Heart left ventricle (tissue), 16 donors: Measurements from ENCODE around the gene EEF1A2. TPM values are rescaled to one million over a fixed set of nuclear protein-coding genes. Genes with fewer than 3 reads are reported as not detected.

Source experiments
- ATAC-seq, 4 donors: fragments of 200-7000 bp; cut with Tn5 transposase; one replicate each; pipeline ENCODE4 v1.9.1; 2020 to 2022; ENCODE audit warnings: moderate library complexity in 4 of 4, mild to moderate bottlenecking in 3 of 4, moderate number of reproducible peaks in 1 of 4
- DNase-seq, 5 donors: peaks; one replicate each; pipeline ENCODE4 v3.0.0-alpha.2; 2020
- H3K27ac ChIP-seq, 12 donors: fragments of 200-600 bp; sonication (generic) in 4 of 12; one replicate each; pipeline versions ENCODE4 v1.5.0 to v1.8.0; 2016 to 2022; ENCODE audit warnings: mild to moderate bottlenecking in 2 of 12
- H3K27me3 ChIP-seq, 9 donors: fragments of 200-600 bp; sonication (generic) in 2 of 9; one replicate each; pipeline versions ENCODE4 v1.5.1 to v1.8.0; 2016 to 2022; ENCODE audit warnings: mild to moderate bottlenecking in 3 of 9
- H3K36me3 ChIP-seq, 9 donors: fragments of 200-600 bp; sonication (generic) in 2 of 9; one replicate each; pipeline versions ENCODE4 v1.5.0 to v1.8.0; 2018 to 2022; ENCODE audit warnings: mild to moderate bottlenecking in 2 of 9
- H3K4me1 ChIP-seq, 12 donors: fragments of 200-600 bp; sonication (generic) in 4 of 12; one replicate each; pipeline versions ENCODE4 v1.5.0 to v1.8.0; 2016 to 2022; ENCODE audit warnings: mild to moderate bottlenecking in 3 of 12
- H3K4me3 ChIP-seq, 12 donors: fragments of 200-600 bp; sonication (generic) in 4 of 12; one replicate each; pipeline versions ENCODE4 v1.5.0 to v1.8.0; 2017 to 2022; ENCODE audit warnings: mild to moderate bottlenecking in 9 of 12, moderate library complexity in 4 of 12
- H3K9me3 ChIP-seq, 12 donors: fragments of 200-600 bp; sonication (generic) in 4 of 12; one replicate each; pipeline versions ENCODE4 v1.5.0 to v1.8.0; 2016 to 2022; ENCODE audit warnings: mild to moderate bottlenecking in 1 of 12
- CTCF ChIP-seq, 12 donors: fragments of 200-600 bp; sonication (generic) in 4 of 12; IDR thresholded peaks; one replicate each; pipeline versions ENCODE4 v1.5.0 to v1.8.0; 2018 to 2022; ENCODE audit warnings: antibody characterized with exemption in 12 of 12, mild to moderate bottlenecking in 5 of 12
- POLR2A ChIP-seq, 2 donors: fragments of 450-650 bp; IDR thresholded peaks; one replicate each; pipeline ENCODE4 v1.6.1; 2017; ENCODE audit warnings: antibody characterized with exemption in 2 of 2, mild to moderate bottlenecking in 2 of 2, moderate library complexity in 2 of 2
- WGBS, 4 donors: extraction: QIAGEN DNeasy Blood & Tissue Kit in 2 of 4; methylation state at CpG; one replicate each; pipeline versions ENCODE4 v1.1.5 to v1.1.7; 2013 to 2018; 5-methylcytosine and 5-hydroxymethylcytosine counted together
- intact Hi-C, 10 donors: fragments of 100-400 bp; cut with DNase I; formaldehyde crosslinking; loops; one replicate each; pipeline versions ENCODE4 v1.11.1 to v1.14.2; 2022
- polyA plus RNA-seq, 2 donors: library from polyadenylated mRNA; stranded (reverse); fragments of 200-250 nt; gene quantifications; one replicate each; pipeline ENCODE4 v1.2.3, GENCODE V29; 2013
- total RNA-seq, 9 donors: library from RNA; depleted of rRNA in 2 of 9; stranded (reverse); fragments of >200 nt in 2 of 9; fragmentation: NEBNext Ultra II Directional in 3 of 9; extraction: Animal tissue kit (Norgen Biotek cat#: 25700) in 3 of 9; gene quantifications; one replicate each; pipeline versions ENCODE4 v1.1.0 to v1.2.4, GENCODE V29; 2016 to 2023
- donor health status: ischemic (EF 13 %, LVEDD 7.1; RV severe dilation, severe dysfunction).
- donor health status: healthy with polysubstance abuse.
- donor health status: DM: no; HTN: yes; CAD: no.
- donor health status: DM: no; HTN: no; CAD: no.
- donor health status: ischemic (EF 25% LVEDD 6.9; RV normal size, moderate dysfunction).
- donor health status: ischemic (EF 25% LVEDD 5.7; RV mildly dilated, moderate dysfunction).
- donor health status: healthy.
- donor health status: DM: yes; HTN: yes; CAD: no.
- donor health status: ischemic (EF 35%, LVEDD 5.7; RV mildly dilated, moderate dysfunction).
- donor health status: nonischemic (EF 11% LVEDD 7.7; RV severe dilation, severe dysfunction).
- donor health status: DM: yes; HTN: yes; CAD: no.
- donor health status: PGD.
- donor health status: ischemic (EF 29% LVEDD 5.4; RV normal size, mild dysfunction).
- donor health status: nonischemic (EF 23%, LVEDD 6.1; RV moderate dilation, normal function).

Gene EEF1A2
- total and polyA plus RNA-seq, 11 donors = 791 to 1,794 (median 1,345) TPM

GRCh38 chr20:63544241-63544957, 45.5 kb upstream of the EEF1A2 start:
- Histone ChIP-seq H3K9me3 (no peaks in the 10 kb centered on the region), H3K36me3 (no peaks in the 10 kb centered on the region), H3K27ac (no peak overlapping the region), H3K4me1 (no peaks in the 10 kb centered on the region), H3K27me3 (peaks cover 0 to 27% (median 13%) of the 10 kb centered on the region in 9 donors), H3K4me3 (no peak overlapping the region)
- DNase-seq (no peak), ATAC-seq (no peak)
- TF ChIP-seq CTCF (IDR thresholded peaks at IDR 0.05) = no peak
- no peak for TF ChIP-seq POLR2A (IDR thresholded peaks at IDR 0.05)
- WGBS, 4 donors = 58 to 79% (median 74%) methylated on average over 8 to 27 of the region's 27 CpGs
- intact Hi-C loops = loop anchor here in 2 of 10 donors (10.0 kb wide), 2 partner anchors 70 to 320 kb away; partner anchors contain the start of genes ABHD16B (in 1 of the 2) and TPD52L2 (in 1 of the 2)

- ATAC-seq (no peak), DNase-seq (no peak)
- Histone ChIP-seq H3K4me3 (no peak overlapping the region), H3K4me1 (peaks cover 0 to under 1% (median 0%) of the 10 kb centered on the region in 12 donors), H3K9me3 (no peaks in the 10 kb centered on the region), H3K27ac (no peak overlapping the region), H3K27me3 (peaks cover 0 to 25% (median 12%) of the 10 kb centered on the region in 9 donors), H3K36me3 (no peaks in the 10 kb centered on the region)
- WGBS, 4 donors = 88 to 89% (median 88%) methylated on average over 6 of the region's 6 CpGs
- intact Hi-C loops = loop anchor here in 2 of 10 donors (10.0 kb wide), 2 partner anchors 71 to 321 kb away; partner anchors contain the start of genes ABHD16B (in 1 of the 2) and TPD52L2 (in 1 of the 2)
- TF ChIP-seq CTCF (IDR thresholded peaks at IDR 0.05) (no peak), POLR2A (IDR thresholded peaks at IDR 0.05) (no peak)
Measured at GRCh38 chr20:63543733-63544132, 44.9 kb upstream of the EEF1A2 start.

- H3K27ac ChIP-seq = no peak overlapping the region
- no peak overlapping the region for H3K4me3 ChIP-seq
- peaks cover 0 to 7% (median 2%) of the 10 kb centered on the region in 12 donors for H3K4me1 ChIP-seq
- no peak for TF ChIP-seq POLR2A (IDR thresholded peaks at IDR 0.05)
- TF ChIP-seq CTCF (IDR thresholded peaks at IDR 0.05) = no peak
- peaks cover 0 to 19% (median 10%) of the 10 kb centered on the region in 9 donors for H3K27me3 ChIP-seq
- no peaks in the 10 kb centered on the region for H3K36me3 ChIP-seq
- DNase-seq (no peak), ATAC-seq (no peak)
- H3K9me3 ChIP-seq = no peaks in the 10 kb centered on the region
- WGBS, 4 donors = 82 to 90% (median 87%) methylated on average over 3 to 10 of the region's 10 CpGs
- intact Hi-C loops = loop anchor here in 2 of 10 donors (10.0 kb wide), 2 partner anchors 72 to 322 kb away; partner anchors contain the start of genes ABHD16B (in 1 of the 2) and TPD52L2 (in 1 of the 2)
Measured at GRCh38 chr20:63543131-63543530, 44.2 kb upstream of the EEF1A2 start.

- Histone ChIP-seq H3K4me3 (no peak overlapping the region), H3K4me1 (peaks cover 0 to 11% (median 6%) of the 10 kb centered on the region in 12 donors), H3K36me3 (no peaks in the 10 kb centered on the region), H3K9me3 (no peaks in the 10 kb centered on the region), H3K27me3 (peaks cover 0 to 14% (median 6%) of the 10 kb centered on the region in 9 donors), H3K27ac (no peak overlapping the region)
- DNase-seq (no peak), ATAC-seq (no peak)
- 86 to 99% (median 89%) methylated on average over 6 to 10 of the region's 10 CpGs for WGBS, 4 donors
- intact Hi-C loops = loop anchor here in 2 of 10 donors (10.0 kb wide), 2 partner anchors 72 to 322 kb away; partner anchors contain the start of genes ABHD16B (in 1 of the 2) and TPD52L2 (in 1 of the 2)
- TF ChIP-seq POLR2A (IDR thresholded peaks at IDR 0.05) (no peak), CTCF (IDR thresholded peaks at IDR 0.05) (no peak)
Measured at GRCh38 chr20:63542696-63543095, 43.8 kb upstream of the EEF1A2 start.
